DOHH2 (cell line): ENCODE data around the gene KIF3C.

Source experiments
- CTCF ChIP-seq: fragments of 200-600 bp; sonication (generic); IDR thresholded peaks from one replicate; pipeline ENCODE4 v1.5.1; 2014; ENCODE audit warnings: antibody characterized with exemption, mild to moderate bottlenecking, low read depth, low read length; ENCODE audit not compliant: poor library complexity, severe bottlenecking
- EZH2phosphoT487 ChIP-seq: fragments of 200-600 bp; sonication (generic); IDR thresholded peaks from 2 replicates; pipeline ENCODE4 v1.6.1; 2017; ENCODE audit warnings: borderline replicate concordance, mild to moderate bottlenecking, antibody characterized with exemption, low read length, moderate library complexity, mixed read lengths

GRCh38 chr2:25992556-25992955 lies 10.3 kb upstream of the KIF3C start:
- TF ChIP-seq CTCF (no peak), EZH2phosphoT487 (no peak)
